GM23338 (cell line): ENCODE results near the gene FAU. TPM values are rescaled to one million over a fixed set of nuclear protein-coding genes. Genes with fewer than 3 reads are reported as not detected.

Source experiments
- ATAC-seq: fragments of 200-7000 bp; cut with Tn5 transposase; 3 replicates; pipeline ENCODE4 v1.9.1; 2020
- DNase-seq: peaks from one replicate; pipeline ENCODE4 v3.0.0-alpha.2; 2015; ENCODE audit warnings: low spot score
- H2AFZ ChIP-seq: fragments of 200-600 bp; sonication (generic); 2 replicates; pipeline ENCODE4 v1.8.0; 2016; ENCODE audit warnings: antibody characterized with exemption, mild to moderate bottlenecking, moderate library complexity
- H3F3A ChIP-seq: fragments of 200-600 bp; sonication (generic); replicated peaks from 2 replicates; pipeline ENCODE4 v1.8.0; 2017; ENCODE audit warnings: antibody characterized with exemption, mixed run types, low read depth
- H3K27ac ChIP-seq: fragments of 200-600 bp; sonication (generic); 2 replicates; pipeline ENCODE4 v1.6.1; 2016; ENCODE audit warnings: low read depth
- H3K27me3 ChIP-seq: fragments of 200-600 bp; sonication (generic); 2 replicates; pipeline ENCODE4 v1.8.0; 2016; ENCODE audit warnings: mild to moderate bottlenecking, mixed run types, moderate library complexity; ENCODE audit not compliant: insufficient read depth
- H3K36me3 ChIP-seq: fragments of 200-600 bp; sonication (generic); 2 replicates; pipeline ENCODE4 v1.8.0; 2016; ENCODE audit warnings: mild to moderate bottlenecking; ENCODE audit not compliant: insufficient read depth
- H3K4me1 ChIP-seq: fragments of 200-600 bp; sonication (generic); 2 replicates; pipeline ENCODE4 v1.8.0; 2016; ENCODE audit warnings: mild to moderate bottlenecking, moderate library complexity; ENCODE audit not compliant: insufficient read depth
- H3K4me2 ChIP-seq: fragments of 200-600 bp; sonication (generic); 2 replicates; pipeline ENCODE4 v1.7.1; 2017; ENCODE audit warnings: mixed run types
- H3K4me3 ChIP-seq: fragments of 200-600 bp; sonication (generic); 2 replicates; pipeline ENCODE4 v1.6.1; 2016; ENCODE audit warnings: mixed run types
- H3K79me2 ChIP-seq: fragments of 200-600 bp; sonication (generic); replicated peaks from 2 replicates; pipeline ENCODE4 v1.8.0; 2017; ENCODE audit warnings: mild to moderate bottlenecking; ENCODE audit not compliant: insufficient read depth
- H3K9me2 ChIP-seq: fragments of 200-600 bp; sonication (generic); 2 replicates; pipeline ENCODE4 v1.8.0; 2017; ENCODE audit not compliant: insufficient read depth
- H4K20me1 ChIP-seq: fragments of 200-600 bp; sonication (generic); replicated peaks from 2 replicates; pipeline ENCODE4 v1.8.0; 2017; ENCODE audit warnings: mild to moderate bottlenecking; ENCODE audit not compliant: insufficient read depth
- H3K27ac Mint-ChIP-seq: 2 replicates; pipeline ENCODE4 v1.8.0; 2020; ENCODE audit warnings: inconsistent platforms, mild to moderate bottlenecking, moderate library complexity, mixed read lengths
- H3K27me3 Mint-ChIP-seq: 3 replicates; pipeline ENCODE4 v1.8.0; 2022; ENCODE audit warnings: low read depth, mild to moderate bottlenecking, moderate library complexity, mixed read lengths, inconsistent platforms; ENCODE audit not compliant: insufficient read depth, poor library complexity
- H3K36me3 Mint-ChIP-seq: 3 replicates; pipeline ENCODE4 v1.8.0; 2021; ENCODE audit warnings: low read depth, mild to moderate bottlenecking, inconsistent platforms, moderate library complexity, mixed read lengths
- H3K4me1 Mint-ChIP-seq: 3 replicates; pipeline ENCODE4 v1.8.0; 2020; ENCODE audit warnings: mild to moderate bottlenecking, inconsistent platforms, mixed read lengths
- H3K4me3 Mint-ChIP-seq: 3 replicates; pipeline ENCODE4 v1.8.0; 2021; ENCODE audit warnings: moderate library complexity, mild to moderate bottlenecking, inconsistent platforms, mixed read lengths
- H3K9me3 Mint-ChIP-seq: 3 replicates; pipeline ENCODE4 v1.8.0; 2020; ENCODE audit warnings: moderate library complexity, mild to moderate bottlenecking, inconsistent platforms, mixed read lengths
- CREB1 ChIP-seq: fragments of 250-450 bp; sonication (Bioruptor Pico); IDR thresholded peaks from 2 replicates; pipeline ENCODE4 v1.5.0; 2020; ENCODE audit warnings: low read depth, mild to moderate bottlenecking, moderate library complexity
- EZH2 ChIP-seq: fragments of 200-600 bp; sonication (generic); IDR thresholded peaks from one replicate; pipeline ENCODE4 v1.8.0; 2017; ENCODE audit warnings: antibody characterized with exemption, mild to moderate bottlenecking, low read depth; ENCODE audit not compliant: unreplicated experiment
- EZH2phosphoT487 ChIP-seq: fragments of 200-600 bp; sonication (generic); IDR thresholded peaks from one replicate; pipeline ENCODE4 v1.8.1; 2018; ENCODE audit warnings: antibody characterized with exemption; ENCODE audit not compliant: unreplicated experiment
- JUNB ChIP-seq: IDR thresholded peaks from one replicate; pipeline ENCODE4 v1.6.1; 2016; ENCODE audit warnings: antibody characterized with exemption; ENCODE audit not compliant: unreplicated experiment
- NANOG ChIP-seq: IDR thresholded peaks from 2 replicates; pipeline ENCODE4 v1.6.1; 2016; ENCODE audit warnings: antibody characterized with exemption, borderline replicate concordance
- POLR2AphosphoS5 ChIP-seq: IDR thresholded peaks from 2 replicates; pipeline ENCODE4 v1.6.1; 2016; ENCODE audit warnings: antibody characterized with exemption, low read depth
- STAT1 ChIP-seq: IDR thresholded peaks from one replicate; pipeline ENCODE4 v1.6.1; 2016; ENCODE audit warnings: antibody characterized with exemption; ENCODE audit not compliant: unreplicated experiment
- ZNF114 ChIP-seq: fragments of 250-450 bp; sonication (Bioruptor Pico); IDR thresholded peaks from 2 replicates; pipeline ENCODE4 v1.5.0; 2020; ENCODE audit warnings: mild to moderate bottlenecking, moderate library complexity
- ZNF331 ChIP-seq: fragments of 250-450 bp; sonication (Bioruptor Pico); IDR thresholded peaks from 2 replicates; pipeline ENCODE4 v1.5.0; 2020; ENCODE audit warnings: low read depth, mild to moderate bottlenecking, moderate library complexity
- polyA plus RNA-seq: library from polyadenylated mRNA; unstranded; fragments of >200 nt; fragmentation: Nextera tagmentation; extraction: Ambion mirVana; gene quantifications from 2 replicates; pipeline ENCODE4 v1.2.1, GENCODE V29; 2016
- total RNA-seq: library from RNA; depleted of rRNA; stranded (reverse); fragments of >200 nt; shearing (Covaris generic); gene quantifications from 2 replicates; pipeline ENCODE4 v1.2.3, GENCODE V29; 2014
- TF ChIP-seq, protein P1 (sequence below): IDR thresholded peaks from 2 replicates; pipeline ENCODE4 v1.6.1; 2016; ENCODE audit warnings: antibody characterized with exemption
- TF ChIP-seq, protein P2 (sequence below): fragments of 250-450 bp; sonication (Bioruptor Pico); IDR thresholded peaks from 2 replicates; pipeline ENCODE4 v1.5.0; 2020; ENCODE audit warnings: mild to moderate bottlenecking, moderate library complexity
- TF ChIP-seq, protein P3 (sequence below), 2 experiments: fragments of 200-600 bp in 1 of 2; sonication (generic) in 1 of 2; conservative IDR thresholded peaks; 2 replicates each; pipeline versions ENCODE4 v1.5.1 to v1.6.1; 2016 to 2017; ENCODE audit warnings: antibody characterized with exemption in 2 of 2, low read depth in 2 of 2, mild to moderate bottlenecking in 2 of 2, moderate library complexity in 1 of 2

The FAU gene
- total and polyA plus RNA-seq, 2 experiments from 2014 or later: 262 to 1,177 TPM

DNA sequence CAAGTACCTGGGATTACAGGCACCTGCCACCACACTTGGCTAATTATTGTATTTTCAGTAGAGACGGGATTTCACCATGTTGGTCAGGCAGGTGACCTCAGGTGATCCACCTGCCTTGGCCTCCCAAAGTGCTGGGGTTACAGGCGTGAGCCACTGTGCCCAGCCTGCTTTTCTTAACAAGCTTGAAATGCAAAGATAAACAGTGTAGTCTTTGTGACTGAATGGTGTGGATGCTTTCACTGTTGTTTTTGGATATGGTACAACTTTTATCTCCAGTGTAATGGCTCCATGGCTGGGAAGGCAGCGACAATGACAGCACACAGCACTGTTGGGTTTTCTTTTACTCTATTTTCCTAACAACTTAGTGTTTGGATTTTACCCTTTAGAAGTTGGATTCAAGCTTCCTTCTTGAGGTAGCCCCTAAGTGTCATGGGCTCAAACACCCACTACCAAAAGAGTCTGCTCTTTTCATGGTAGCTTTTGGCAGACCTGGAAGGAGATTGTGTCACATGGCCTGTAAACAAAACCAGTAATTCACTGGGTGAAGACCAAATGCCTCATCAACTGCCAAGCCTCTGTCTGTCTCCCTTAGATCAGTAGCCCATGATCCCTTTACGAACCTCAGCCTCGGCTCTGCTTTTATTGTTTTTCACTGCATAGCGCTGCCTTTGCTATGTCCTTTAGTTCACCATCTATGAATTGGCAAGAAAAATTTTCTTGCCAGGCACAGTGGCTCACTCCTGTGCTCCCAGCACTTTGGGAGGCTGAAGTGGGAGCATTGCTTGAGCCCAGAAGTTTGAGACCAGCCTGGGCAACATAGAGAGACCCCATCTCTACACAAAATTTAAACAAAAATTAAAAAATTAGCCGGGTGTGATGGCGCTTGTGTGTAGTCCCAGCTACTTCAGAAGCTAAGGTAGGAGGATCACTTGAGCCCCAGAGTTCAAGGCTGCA, 19.5 kb downstream of the FAU start:
- Mint-ChIP-seq H3K9me3 (no peaks in the 10 kb centered on the region; the same call in 1 of the 3 replicates), H3K4me3 (no peak overlapping the region), H3K4me1 (no peaks in the 10 kb centered on the region; the same call in 2 of the 3 replicates), H3K36me3 (peaks cover 11% of the 10 kb centered on the region), H3K27me3 (peaks cover 2% of the 10 kb centered on the region), H3K27ac (no peak overlapping the region)
- no peaks in the 10 kb centered on the region for H3K27me3 ChIP-seq
- H3F3A ChIP-seq: no peaks in the 10 kb centered on the region
- H3K4me2 ChIP-seq: no peak overlapping the region
- H3K4me3 ChIP-seq: no peak overlapping the region
- TF ChIP-seq POLR2AphosphoS5 (no peak), EZH2 (no peak), STAT1 (no peak), EZH2phosphoT487 (no peak), CREB1 (CRISPR knock-in tag) (no peak), ZNF114 (no peak), JUNB (no peak), ZNF331 (CRISPR knock-in tag) (no peak), NANOG (no peak)
- TF ChIP-seq, protein P1, sequence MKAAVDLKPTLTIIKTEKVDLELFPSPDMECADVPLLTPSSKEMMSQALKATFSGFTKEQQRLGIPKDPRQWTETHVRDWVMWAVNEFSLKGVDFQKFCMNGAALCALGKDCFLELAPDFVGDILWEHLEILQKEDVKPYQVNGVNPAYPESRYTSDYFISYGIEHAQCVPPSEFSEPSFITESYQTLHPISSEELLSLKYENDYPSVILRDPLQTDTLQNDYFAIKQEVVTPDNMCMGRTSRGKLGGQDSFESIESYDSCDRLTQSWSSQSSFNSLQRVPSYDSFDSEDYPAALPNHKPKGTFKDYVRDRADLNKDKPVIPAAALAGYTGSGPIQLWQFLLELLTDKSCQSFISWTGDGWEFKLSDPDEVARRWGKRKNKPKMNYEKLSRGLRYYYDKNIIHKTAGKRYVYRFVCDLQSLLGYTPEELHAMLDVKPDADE: no peak
- TF ChIP-seq, protein P2, sequence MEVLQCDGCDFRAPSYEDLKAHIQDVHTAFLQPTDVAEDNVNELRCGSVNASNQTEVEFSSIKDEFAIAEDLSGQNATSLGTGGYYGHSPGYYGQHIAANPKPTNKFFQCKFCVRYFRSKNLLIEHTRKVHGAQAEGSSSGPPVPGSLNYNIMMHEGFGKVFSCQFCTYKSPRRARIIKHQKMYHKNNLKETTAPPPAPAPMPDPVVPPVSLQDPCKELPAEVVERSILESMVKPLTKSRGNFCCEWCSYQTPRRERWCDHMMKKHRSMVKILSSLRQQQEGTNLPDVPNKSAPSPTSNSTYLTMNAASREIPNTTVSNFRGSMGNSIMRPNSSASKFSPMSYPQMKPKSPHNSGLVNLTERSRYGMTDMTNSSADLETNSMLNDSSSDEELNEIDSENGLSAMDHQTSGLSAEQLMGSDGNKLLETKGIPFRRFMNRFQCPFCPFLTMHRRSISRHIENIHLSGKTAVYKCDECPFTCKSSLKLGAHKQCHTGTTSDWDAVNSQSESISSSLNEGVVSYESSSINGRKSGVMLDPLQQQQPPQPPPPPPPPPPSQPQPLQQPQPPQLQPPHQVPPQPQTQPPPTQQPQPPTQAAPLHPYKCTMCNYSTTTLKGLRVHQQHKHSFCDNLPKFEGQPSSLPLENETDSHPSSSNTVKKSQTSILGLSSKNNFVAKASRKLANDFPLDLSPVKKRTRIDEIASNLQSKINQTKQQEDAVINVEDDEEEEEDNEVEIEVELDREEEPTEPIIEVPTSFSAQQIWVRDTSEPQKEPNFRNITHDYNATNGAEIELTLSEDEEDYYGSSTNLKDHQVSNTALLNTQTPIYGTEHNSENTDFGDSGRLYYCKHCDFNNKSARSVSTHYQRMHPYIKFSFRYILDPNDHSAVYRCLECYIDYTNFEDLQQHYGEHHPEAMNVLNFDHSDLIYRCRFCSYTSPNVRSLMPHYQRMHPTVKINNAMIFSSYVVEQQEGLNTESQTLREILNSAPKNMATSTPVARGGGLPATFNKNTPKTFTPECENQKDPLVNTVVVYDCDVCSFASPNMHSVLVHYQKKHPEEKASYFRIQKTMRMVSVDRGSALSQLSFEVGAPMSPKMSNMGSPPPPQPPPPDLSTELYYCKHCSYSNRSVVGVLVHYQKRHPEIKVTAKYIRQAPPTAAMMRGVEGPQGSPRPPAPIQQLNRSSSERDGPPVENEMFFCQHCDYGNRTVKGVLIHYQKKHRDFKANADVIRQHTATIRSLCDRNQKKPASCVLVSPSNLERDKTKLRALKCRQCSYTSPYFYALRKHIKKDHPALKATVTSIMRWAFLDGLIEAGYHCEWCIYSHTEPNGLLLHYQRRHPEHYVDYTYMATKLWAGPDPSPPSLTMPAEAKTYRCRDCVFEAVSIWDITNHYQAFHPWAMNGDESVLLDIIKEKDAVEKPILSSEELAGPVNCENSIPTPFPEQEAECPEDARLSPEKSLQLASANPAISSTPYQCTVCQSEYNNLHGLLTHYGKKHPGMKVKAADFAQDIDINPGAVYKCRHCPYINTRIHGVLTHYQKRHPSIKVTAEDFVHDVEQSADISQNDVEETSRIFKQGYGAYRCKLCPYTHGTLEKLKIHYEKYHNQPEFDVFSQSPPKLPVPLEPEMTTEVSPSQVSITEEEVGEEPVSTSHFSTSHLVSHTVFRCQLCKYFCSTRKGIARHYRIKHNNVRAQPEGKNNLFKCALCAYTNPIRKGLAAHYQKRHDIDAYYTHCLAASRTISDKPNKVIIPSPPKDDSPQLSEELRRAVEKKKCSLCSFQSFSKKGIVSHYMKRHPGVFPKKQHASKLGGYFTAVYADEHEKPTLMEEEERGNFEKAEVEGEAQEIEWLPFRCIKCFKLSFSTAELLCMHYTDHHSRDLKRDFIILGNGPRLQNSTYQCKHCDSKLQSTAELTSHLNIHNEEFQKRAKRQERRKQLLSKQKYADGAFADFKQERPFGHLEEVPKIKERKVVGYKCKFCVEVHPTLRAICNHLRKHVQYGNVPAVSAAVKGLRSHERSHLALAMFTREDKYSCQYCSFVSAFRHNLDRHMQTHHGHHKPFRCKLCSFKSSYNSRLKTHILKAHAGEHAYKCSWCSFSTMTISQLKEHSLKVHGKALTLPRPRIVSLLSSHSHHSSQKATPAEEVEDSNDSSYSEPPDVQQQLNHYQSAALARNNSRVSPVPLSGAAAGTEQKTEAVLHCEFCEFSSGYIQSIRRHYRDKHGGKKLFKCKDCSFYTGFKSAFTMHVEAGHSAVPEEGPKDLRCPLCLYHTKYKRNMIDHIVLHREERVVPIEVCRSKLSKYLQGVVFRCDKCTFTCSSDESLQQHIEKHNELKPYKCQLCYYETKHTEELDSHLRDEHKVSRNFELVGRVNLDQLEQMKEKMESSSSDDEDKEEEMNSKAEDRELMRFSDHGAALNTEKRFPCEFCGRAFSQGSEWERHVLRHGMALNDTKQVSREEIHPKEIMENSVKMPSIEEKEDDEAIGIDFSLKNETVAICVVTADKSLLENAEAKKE (CRISPR knock-in tag): no peak
- TF ChIP-seq, protein P3, sequence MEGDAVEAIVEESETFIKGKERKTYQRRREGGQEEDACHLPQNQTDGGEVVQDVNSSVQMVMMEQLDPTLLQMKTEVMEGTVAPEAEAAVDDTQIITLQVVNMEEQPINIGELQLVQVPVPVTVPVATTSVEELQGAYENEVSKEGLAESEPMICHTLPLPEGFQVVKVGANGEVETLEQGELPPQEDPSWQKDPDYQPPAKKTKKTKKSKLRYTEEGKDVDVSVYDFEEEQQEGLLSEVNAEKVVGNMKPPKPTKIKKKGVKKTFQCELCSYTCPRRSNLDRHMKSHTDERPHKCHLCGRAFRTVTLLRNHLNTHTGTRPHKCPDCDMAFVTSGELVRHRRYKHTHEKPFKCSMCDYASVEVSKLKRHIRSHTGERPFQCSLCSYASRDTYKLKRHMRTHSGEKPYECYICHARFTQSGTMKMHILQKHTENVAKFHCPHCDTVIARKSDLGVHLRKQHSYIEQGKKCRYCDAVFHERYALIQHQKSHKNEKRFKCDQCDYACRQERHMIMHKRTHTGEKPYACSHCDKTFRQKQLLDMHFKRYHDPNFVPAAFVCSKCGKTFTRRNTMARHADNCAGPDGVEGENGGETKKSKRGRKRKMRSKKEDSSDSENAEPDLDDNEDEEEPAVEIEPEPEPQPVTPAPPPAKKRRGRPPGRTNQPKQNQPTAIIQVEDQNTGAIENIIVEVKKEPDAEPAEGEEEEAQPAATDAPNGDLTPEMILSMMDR (conservative IDR thresholded peaks at IDR 0.05; ENCODE audit: low read depth in 2 of 2): no peak
- H3K36me3 ChIP-seq: 0 out of 2 replicates have a peak, but pooled peaks cover 7% of the 10 kb centered on the region
- no peak overlapping the region for H2AFZ ChIP-seq
- H3K4me1 ChIP-seq: no peaks in the 10 kb centered on the region; the same call in 1 of the 2 replicates
- no peak overlapping the region for H3K27ac ChIP-seq
- no peak for ATAC-seq
- DNase-seq: no peak
- peaks cover 2% of the 10 kb centered on the region; the same call in 1 of the 2 replicates for H4K20me1 ChIP-seq
- no peaks in the 10 kb centered on the region for H3K9me2 ChIP-seq
- peaks cover 40% of the 10 kb centered on the region for H3K79me2 ChIP-seq
